Dendritic cell treated with granulocyte-macrophage colony-stimulating factor and Interleukin-4, amounts not matched to agents 40 ng/mL and 50 ng/mL, for 4 days (primary cell): ENCODE measurements around the gene OR1F1.

Source experiments
- H3K27ac Mint-ChIP-seq: one replicate; pipeline ENCODE4 v1.8.0; 2022; ENCODE audit warnings: mild to moderate bottlenecking, mixed read lengths
- H3K27me3 Mint-ChIP-seq: one replicate; pipeline ENCODE4 v1.8.0; 2022; ENCODE audit warnings: mild to moderate bottlenecking, mixed read lengths
- H3K36me3 Mint-ChIP-seq: one replicate; pipeline ENCODE4 v1.8.0; 2022; ENCODE audit warnings: low read depth, mixed read lengths
- H3K4me1 Mint-ChIP-seq: one replicate; pipeline ENCODE4 v1.8.0; 2022; ENCODE audit warnings: low read depth, mixed read lengths
- H3K4me3 Mint-ChIP-seq: one replicate; pipeline ENCODE4 v1.8.0; 2022; ENCODE audit warnings: mild to moderate bottlenecking, moderate library complexity, mixed read lengths
- H3K9me3 Mint-ChIP-seq: one replicate; pipeline ENCODE4 v1.8.0; 2022; ENCODE audit warnings: mixed read lengths
- intact Hi-C: fragments of 100-400 bp; cut with micrococcal nuclease; formaldehyde crosslinking; loops from one replicate; pipeline ENCODE4 v1.15.0; 2022

OR1F1 gene

DNA sequence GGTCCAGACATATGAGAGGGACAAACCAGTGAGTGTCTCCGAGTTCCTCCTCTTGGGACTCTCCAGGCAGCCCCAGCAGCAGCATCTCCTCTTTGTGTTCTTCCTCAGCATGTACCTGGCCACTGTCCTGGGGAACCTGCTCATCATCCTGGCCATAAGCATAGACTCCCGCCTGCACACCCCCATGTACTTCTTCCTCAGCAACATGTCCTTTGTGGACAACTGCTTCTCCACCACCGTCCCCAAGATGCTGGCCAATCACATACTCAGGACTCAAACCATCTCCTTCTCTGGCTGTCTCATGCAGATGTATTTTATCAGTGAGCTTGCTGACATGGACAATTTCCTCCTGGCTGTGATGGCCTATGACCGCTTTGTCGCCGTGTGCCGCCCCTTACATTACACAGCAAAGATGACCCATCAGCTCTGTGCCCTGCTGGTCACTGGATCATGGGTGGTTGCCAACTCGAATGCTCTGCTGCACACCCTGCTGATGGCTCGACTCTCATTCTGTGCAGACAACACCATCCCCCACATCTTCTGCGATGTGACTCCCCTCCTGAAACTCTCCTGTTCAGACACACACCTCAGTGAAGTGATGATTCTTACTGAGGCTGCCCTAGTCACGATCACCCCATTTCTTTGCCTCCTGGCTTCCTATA lies 27.7 kb downstream of the OR1F1 start:
- no peaks in the 10 kb centered on the region for H3K36me3 Mint-ChIP-seq
- H3K4me1 Mint-ChIP-seq = peaks cover 19% of the 10 kb centered on the region
- intact Hi-C loops = no loop called here

DNA sequence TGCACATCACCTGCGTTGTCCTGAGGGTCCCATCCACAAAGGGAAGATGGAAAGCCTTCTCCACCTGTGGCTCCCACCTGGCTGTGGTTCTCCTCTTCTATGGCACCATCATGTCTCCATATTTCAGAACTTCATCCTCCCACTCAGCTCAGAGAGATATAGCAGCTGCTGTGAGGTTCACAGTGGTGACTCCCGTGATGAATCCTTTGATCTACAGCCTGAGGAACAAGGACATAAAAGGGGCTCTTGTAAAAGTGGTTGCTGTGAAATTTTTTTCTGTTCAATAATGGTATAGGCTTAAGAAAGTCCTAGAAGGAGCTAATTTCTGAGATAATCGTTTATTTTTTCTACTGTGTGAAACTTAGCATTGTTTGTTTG lies 28.2 kb downstream of the OR1F1 start:
- Mint-ChIP-seq H3K27ac (no peak overlapping the region), H3K27me3 (peaks cover 34% of the 10 kb centered on the region), H3K4me3 (no peak overlapping the region), H3K9me3 (peaks cover 24% of the 10 kb centered on the region), H3K4me1 (peaks cover 19% of the 10 kb centered on the region), H3K36me3 (peaks cover under 1% of the 10 kb centered on the region)
- intact Hi-C loops = no loop called here

More for the DNA sequence above, 27.7 kb downstream of the OR1F1 start:
- H3K9me3 Mint-ChIP-seq = peaks cover 18% of the 10 kb centered on the region
- H3K4me3 Mint-ChIP-seq = no peak overlapping the region
- H3K27me3 Mint-ChIP-seq = peaks cover 37% of the 10 kb centered on the region
- H3K27ac Mint-ChIP-seq = no peak overlapping the region

DNA sequence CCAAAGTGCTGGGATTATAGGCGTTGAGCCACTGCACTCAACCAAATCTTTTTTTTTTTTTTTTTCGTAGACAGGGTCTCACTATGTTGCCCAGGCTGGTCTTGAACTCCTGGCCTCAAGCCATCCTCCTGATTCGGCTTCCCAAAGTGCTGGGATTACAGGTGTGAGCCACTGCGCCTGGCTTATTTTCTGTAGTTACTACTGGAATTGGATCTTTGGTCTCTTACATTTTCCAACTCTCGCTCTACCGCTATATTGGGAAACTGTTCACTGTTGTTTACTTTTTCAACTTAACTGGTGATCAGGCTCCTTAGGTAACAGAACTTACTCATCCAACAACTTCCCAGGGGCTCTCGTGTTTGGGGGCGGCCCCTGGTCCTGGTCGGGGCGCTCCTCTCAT lies 32.8 kb downstream of the OR1F1 start:
- Mint-ChIP-seq H3K27me3 (peaks cover 10% of the 10 kb centered on the region), H3K4me1 (peaks cover 4% of the 10 kb centered on the region), H3K36me3 (peaks cover 41% of the 10 kb centered on the region), H3K4me3 (no peak overlapping the region), H3K27ac (no peak overlapping the region), H3K9me3 (peaks cover 52% of the 10 kb centered on the region)
- intact Hi-C loops = no loop called here

DNA sequence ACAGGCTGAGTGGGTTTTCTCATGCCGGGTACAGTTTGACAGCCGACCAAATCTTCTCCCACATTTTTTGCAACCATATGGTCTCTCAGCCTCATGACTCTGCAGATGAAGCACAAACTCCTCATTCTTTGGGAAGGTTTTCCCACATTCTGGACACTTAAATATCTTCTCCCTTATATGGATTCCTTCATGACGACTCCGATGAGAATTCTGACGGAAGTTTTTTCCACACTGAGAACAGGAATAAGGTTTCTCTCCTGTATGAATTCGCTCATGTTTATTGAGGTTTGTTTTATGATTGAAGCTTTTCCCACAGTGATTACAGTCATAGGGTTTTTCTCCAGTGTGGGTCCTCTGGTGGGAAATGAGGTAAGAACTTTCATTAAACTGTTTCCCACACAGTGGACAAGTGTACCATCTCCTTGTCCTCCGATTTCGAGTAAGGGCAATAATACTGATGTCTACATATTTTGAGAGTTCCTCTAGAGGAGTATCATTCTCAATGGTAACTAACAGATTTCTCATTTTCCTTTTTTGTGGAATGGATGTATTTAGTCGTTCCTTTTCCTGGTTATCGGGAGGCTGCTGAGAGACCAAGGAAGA lies 36.0 kb downstream of the OR1F1 start:
- H3K4me1 Mint-ChIP-seq = no peaks in the 10 kb centered on the region
- no peak overlapping the region for H3K4me3 Mint-ChIP-seq
- no peak overlapping the region for H3K27ac Mint-ChIP-seq
- H3K27me3 Mint-ChIP-seq = no peaks in the 10 kb centered on the region
- peaks cover 74% of the 10 kb centered on the region for H3K9me3 Mint-ChIP-seq
- intact Hi-C loops = no loop called here
- peaks cover 72% of the 10 kb centered on the region for H3K36me3 Mint-ChIP-seq

DNA sequence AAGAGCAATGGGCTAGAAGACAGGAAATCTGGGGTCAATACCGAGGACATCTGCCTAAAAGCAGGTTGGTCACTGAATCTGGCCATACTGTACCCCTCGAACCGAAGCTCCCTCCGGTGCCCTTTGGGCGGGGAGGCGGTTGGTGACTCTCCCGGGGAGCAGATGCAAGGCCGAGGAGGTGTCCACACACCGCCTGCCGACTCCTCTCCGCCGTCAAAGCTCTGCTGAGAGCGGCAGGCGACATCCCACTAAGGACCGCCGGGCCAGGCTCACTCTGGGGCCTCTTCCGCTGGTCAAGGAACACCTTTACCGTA lies 46.5 kb downstream of the OR1F1 start:
- Mint-ChIP-seq H3K9me3 (peaks cover 17% of the 10 kb centered on the region), H3K27me3 (no peaks in the 10 kb centered on the region), H3K36me3 (peaks cover 58% of the 10 kb centered on the region), H3K27ac (peak overlapping the region; percentile 99), H3K4me1 (peaks cover 29% of the 10 kb centered on the region), H3K4me3 (peak overlapping the region; percentile 96)
- intact Hi-C loops = no loop called here

DNA sequence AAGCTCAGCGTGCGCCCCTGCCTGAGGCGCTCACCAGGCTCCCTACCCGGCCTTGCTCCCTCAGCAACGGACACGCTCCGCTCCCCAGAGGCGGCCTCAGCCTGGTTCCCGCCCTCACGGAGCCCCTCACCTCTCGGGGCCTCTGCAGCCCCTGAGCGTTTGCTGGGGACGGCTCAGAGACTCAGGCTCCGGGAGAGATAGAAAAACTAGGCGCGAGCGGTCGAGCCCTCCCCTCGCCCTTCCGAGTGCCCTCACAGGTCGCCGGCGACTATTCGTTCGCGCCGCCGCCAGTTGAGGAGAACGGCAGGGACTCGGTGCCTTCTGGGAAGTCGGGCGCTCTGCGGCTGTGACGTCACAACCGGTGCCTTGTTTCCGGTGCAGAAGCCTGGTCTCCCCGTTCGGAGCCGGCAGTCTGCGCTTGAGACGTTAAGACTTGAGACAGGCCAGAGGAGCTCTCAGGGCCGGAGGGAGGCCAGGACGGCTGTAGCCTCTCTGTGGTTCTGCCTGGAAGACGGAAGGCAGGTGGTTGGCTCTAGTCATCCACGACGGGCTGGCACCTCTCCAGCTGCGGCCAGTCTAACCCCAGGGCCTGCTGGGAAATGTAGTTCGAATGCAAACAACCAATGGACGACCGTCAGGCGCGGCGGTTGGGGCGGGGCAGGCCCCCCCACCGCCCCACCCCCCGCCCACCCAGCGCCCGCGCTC lies 47.0 kb downstream of the OR1F1 start, which contains the start of gene ZNF200:
Gene ZNF200 (minus strand): TSS at position 302 of the 705 bp plus-strand sequence. CDS start 1,403 bp downstream, outside the sequence.
- no peaks in the 10 kb centered on the region for H3K27me3 Mint-ChIP-seq
- peaks cover 13% of the 10 kb centered on the region for H3K9me3 Mint-ChIP-seq
- peak within 1 kb of the TSS; percentile 96 for H3K4me3 Mint-ChIP-seq
- peaks cover 52% of the 10 kb centered on the region for H3K36me3 Mint-ChIP-seq
- H3K27ac Mint-ChIP-seq = peak within 1 kb of the TSS; percentile 99
- peaks cover 29% of the 10 kb centered on the region for H3K4me1 Mint-ChIP-seq
- intact Hi-C loops = loop anchor here (1.0 kb wide), 1 partner anchor 28 kb away; no protein-coding TSS in a partner anchor

DNA sequence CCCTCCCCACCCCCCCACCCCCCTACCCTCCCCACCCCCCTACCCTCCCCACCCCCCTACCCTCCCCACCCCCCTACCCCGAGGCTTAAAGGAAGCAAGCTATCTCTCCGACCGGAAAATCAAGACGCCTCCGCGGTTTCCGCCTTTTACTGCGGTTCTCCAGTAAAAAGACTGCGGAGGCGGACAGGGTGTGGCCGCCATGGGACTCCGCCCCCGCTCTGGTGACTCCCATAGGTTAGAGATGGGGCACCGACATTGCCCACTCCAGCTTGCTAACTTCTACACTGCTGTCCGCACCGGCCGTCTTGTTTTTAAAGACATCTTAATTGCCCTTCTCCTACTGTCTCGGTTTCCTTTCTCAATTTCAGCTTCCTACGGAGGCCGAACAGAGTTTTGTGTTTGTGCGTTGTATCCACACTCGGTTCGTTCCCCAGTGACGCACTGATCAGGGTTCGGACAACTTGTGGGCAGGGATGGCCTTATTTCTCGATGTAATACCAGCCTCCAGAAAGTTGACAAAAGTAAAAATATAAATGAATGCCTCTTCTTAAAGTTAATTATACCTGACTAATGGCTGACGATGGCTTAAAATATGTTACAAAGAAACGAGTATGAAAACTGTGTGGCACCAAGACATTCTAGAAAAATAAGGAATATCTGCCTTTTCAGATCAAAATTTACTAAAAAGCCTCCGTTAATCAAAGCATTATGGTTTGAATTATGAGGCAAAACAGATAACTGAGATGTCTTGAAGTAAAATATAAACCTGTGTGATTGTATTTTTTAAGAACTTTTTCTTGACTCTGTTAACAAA lies 48.1 kb downstream of the OR1F1 start:
- intact Hi-C loops = loop anchor here (1.0 kb wide), 1 partner anchor 27 kb away; no protein-coding TSS in a partner anchor
- H3K4me1 Mint-ChIP-seq = peaks cover 29% of the 10 kb centered on the region
- no peaks in the 10 kb centered on the region for H3K27me3 Mint-ChIP-seq
- peaks cover 42% of the 10 kb centered on the region for H3K36me3 Mint-ChIP-seq
- peak overlapping the region; percentile 77 for H3K27ac Mint-ChIP-seq
- peak overlapping the region; percentile 69 for H3K4me3 Mint-ChIP-seq
- H3K9me3 Mint-ChIP-seq = peaks cover 2% of the 10 kb centered on the region

DNA sequence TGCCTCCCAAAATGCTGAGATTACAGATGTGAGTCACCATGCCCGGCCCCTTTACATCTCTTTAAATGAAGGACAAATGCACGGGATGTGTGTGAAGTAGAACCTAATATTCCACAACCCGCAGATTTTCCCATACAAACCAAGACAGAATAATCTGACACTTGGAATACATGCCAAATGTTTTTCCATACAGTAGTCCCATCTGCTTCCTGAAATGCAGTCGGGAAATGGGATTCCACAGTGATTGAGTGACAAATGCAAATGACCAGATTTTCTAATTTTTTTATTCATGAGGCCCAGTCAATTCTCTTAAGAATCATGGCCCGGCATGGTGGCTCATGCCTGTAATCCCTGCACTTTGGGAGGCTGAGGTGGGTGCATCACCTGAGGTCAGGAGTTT lies 53.8 kb downstream of the OR1F1 start:
- H3K4me3 Mint-ChIP-seq = no peak overlapping the region

DNA sequence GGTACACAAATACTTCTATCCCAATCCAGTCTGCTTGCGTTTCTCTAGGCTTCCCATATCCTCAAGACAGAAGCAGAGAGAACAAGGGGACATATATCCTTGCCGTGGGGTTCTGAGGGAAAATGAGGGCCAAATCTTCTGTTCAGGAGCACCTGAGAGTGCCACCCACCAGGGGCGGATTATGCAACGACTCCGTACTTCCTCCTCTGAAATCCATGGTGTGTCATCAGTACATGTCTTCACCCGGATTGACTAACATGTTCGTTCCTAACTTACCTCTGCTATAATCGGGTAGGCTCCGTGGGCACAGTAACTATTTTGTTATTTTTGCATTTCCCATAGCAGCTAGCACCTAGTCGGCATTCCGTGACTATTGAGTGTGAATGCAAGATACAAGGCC lies 54.7 kb downstream of the OR1F1 start:
- Mint-ChIP-seq H3K36me3 (peaks cover 32% of the 10 kb centered on the region), H3K4me3 (no peak overlapping the region), H3K27ac (no peak overlapping the region), H3K4me1 (peaks cover 25% of the 10 kb centered on the region), H3K27me3 (no peaks in the 10 kb centered on the region), H3K9me3 (no peaks in the 10 kb centered on the region)
- intact Hi-C loops = no loop called here

More for the DNA sequence above, 53.8 kb downstream of the OR1F1 start:
- peaks cover 19% of the 10 kb centered on the region for H3K4me1 Mint-ChIP-seq
- no peak overlapping the region for H3K27ac Mint-ChIP-seq
- H3K27me3 Mint-ChIP-seq = no peaks in the 10 kb centered on the region
- H3K9me3 Mint-ChIP-seq = no peaks in the 10 kb centered on the region
- H3K36me3 Mint-ChIP-seq = peaks cover 26% of the 10 kb centered on the region
- intact Hi-C loops = no loop called here

DNA sequence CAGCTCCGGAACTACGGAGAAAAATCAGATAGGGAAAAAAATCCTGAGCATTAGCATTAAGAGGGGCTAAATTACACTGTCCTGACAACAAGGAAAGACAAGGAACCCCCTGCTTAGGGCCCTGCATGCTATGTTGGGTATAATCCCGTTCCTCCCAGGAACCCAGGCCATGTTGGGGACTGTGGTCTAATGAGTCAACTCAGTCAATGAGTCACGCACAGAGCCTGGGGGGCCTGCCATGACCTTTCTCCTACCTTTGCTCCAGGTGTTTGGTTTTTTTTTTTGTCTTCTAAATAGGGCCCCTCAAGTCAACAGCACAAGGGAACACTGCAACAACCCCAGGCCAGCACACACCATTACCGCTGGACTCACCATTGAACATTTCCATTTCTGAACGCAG lies 55.9 kb downstream of the OR1F1 start:
- intact Hi-C loops = no loop called here
- peaks cover 44% of the 10 kb centered on the region for H3K36me3 Mint-ChIP-seq
- H3K4me3 Mint-ChIP-seq = no peak overlapping the region
- peak overlapping the region; percentile 1 for H3K27ac Mint-ChIP-seq
- peaks cover 29% of the 10 kb centered on the region for H3K4me1 Mint-ChIP-seq
- no peaks in the 10 kb centered on the region for H3K9me3 Mint-ChIP-seq
- H3K27me3 Mint-ChIP-seq = no peaks in the 10 kb centered on the region

DNA sequence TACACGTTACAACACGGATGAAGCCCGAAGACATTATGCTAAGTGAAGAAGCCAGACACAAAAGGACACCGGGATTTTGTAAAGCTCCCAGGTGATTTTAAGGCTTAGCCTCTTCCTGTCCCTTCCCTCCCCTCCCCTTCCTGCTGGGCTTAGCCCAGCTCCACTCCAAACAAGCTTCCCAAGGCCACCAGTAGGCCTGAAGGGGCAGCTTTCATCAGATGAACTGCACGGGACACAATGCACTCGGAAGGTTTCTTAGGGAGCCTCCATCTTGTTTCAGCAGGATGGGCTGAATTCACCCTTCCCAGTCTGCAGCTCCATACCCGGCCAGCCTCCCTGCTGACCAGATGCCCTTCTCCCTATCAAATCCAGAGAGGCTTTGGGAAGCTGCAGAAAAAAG lies 58.0 kb downstream of the OR1F1 start:
- H3K27ac Mint-ChIP-seq = no peak overlapping the region
- H3K4me3 Mint-ChIP-seq = no peak overlapping the region
- peaks cover 32% of the 10 kb centered on the region for H3K4me1 Mint-ChIP-seq
- no peaks in the 10 kb centered on the region for H3K27me3 Mint-ChIP-seq
- intact Hi-C loops = no loop called here
- H3K9me3 Mint-ChIP-seq = no peaks in the 10 kb centered on the region
- peaks cover 51% of the 10 kb centered on the region for H3K36me3 Mint-ChIP-seq

DNA sequence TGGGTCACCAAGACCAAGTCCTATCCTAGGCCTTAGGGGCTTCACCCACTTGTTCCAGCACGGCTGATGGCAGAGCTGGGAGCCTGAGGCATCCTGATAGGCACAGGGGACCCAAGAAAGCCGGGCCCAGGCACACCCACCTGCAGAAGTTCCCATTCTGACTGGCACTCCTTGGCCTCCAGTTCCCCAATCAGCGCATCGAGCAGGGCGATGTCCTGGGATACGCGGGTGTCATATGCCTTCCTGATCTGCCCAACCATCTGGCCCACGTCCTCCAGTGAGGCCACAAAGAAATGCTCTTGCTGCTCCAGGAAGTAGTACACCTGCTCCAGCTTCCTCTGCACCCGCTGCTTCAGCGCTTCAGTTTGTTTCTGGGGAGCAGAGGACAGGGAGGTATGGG lies 58.9 kb downstream of the OR1F1 start:
- Mint-ChIP-seq H3K4me1 (peaks cover 41% of the 10 kb centered on the region), H3K27ac (no peak overlapping the region), H3K9me3 (no peaks in the 10 kb centered on the region), H3K27me3 (no peaks in the 10 kb centered on the region), H3K36me3 (peaks cover 51% of the 10 kb centered on the region), H3K4me3 (no peak overlapping the region)
- intact Hi-C loops = no loop called here

DNA sequence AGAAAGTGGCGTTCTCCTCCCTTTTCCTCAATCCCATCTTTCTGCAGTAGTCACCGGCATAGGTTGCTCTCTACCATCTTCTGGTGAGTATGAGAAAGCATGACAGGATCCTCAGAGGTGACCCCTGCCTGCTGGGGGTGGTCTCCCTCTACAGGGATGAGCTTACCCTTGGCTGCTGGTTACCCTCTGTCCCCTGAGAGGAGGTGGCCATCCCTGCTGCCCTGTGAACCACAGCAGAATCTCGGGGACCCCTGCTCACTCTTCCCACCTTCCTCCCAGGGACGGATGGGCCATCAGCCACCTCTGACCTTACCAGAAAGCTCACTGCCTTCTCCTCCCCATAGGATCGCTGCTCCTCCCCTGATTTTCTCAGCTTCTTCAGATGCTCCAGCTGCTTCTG lies 60.6 kb downstream of the OR1F1 start:
- Mint-ChIP-seq H3K9me3 (no peaks in the 10 kb centered on the region), H3K4me1 (peaks cover 37% of the 10 kb centered on the region), H3K27ac (no peak overlapping the region), H3K4me3 (no peak overlapping the region), H3K27me3 (no peaks in the 10 kb centered on the region), H3K36me3 (peaks cover 45% of the 10 kb centered on the region)
- intact Hi-C loops = no loop called here

DNA sequence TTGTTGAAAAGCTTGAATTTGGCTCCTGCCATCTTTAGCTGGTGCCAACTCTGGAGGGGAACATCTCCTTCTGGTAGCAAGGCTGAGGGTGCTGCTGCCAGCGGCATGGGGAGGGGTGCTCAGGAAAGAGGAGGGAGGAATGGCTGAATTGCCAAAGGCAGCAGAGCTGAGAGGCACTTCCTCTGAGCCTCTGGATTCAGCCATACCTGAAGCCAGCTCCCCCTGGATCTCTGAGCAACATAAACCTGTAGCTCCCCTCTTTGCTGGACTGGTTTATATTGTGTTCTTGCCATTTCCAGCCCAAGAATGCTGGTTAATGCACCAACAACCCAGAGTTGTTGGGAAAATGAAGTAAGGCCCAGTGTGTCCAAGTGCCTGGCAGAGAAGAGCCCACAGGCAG lies 61.0 kb downstream of the OR1F1 start:
- Mint-ChIP-seq H3K9me3 (no peaks in the 10 kb centered on the region), H3K27ac (no peak overlapping the region), H3K4me1 (peaks cover 35% of the 10 kb centered on the region), H3K4me3 (no peak overlapping the region), H3K36me3 (peaks cover 40% of the 10 kb centered on the region), H3K27me3 (no peaks in the 10 kb centered on the region)
- intact Hi-C loops = no loop called here
